Neural progenitor cell (in vitro differentiated cells): ENCODE data around the gene SUGCT. TPM values are rescaled to one million over a fixed set of nuclear protein-coding genes. Genes with fewer than 3 reads are reported as not detected.

ENCODE experiments used
- DNase-seq: peaks from one replicate; pipeline ENCODE4 v3.0.0-alpha.2; 2016; ENCODE audit warnings: low spot score
- H2AFZ ChIP-seq: fragments of 200-600 bp; sonication (generic); replicated peaks from 2 replicates; pipeline ENCODE4 v1.6.1; 2016; ENCODE audit warnings: antibody characterized with exemption
- H3F3A ChIP-seq: fragments of 200-600 bp; sonication (generic); 2 replicates; pipeline ENCODE4 v1.6.1; 2016; ENCODE audit warnings: antibody characterized with exemption, low read depth
- H3K27ac ChIP-seq: fragments of 200-600 bp; sonication (generic); 2 replicates; pipeline ENCODE4 v1.5.1; 2016; ENCODE audit warnings: mild to moderate bottlenecking
- H3K27me3 ChIP-seq: fragments of 200-600 bp; sonication (generic); 2 replicates; pipeline ENCODE4 v1.6.1; 2016; ENCODE audit warnings: mild to moderate bottlenecking, moderate library complexity
- H3K36me3 ChIP-seq: fragments of 200-600 bp; sonication (generic); 2 replicates; pipeline ENCODE4 v1.5.1; 2016
- H3K4me1 ChIP-seq: fragments of 200-600 bp; sonication (generic); 2 replicates; pipeline ENCODE4 v1.6.1; 2016; ENCODE audit warnings: mixed run types
- H3K4me2 ChIP-seq: fragments of 200-600 bp; sonication (generic); 2 replicates; pipeline ENCODE4 v1.6.1; 2016
- H3K4me3 ChIP-seq: fragments of 200-600 bp; sonication (generic); 2 replicates; pipeline ENCODE4 v1.5.1; 2016
- H3K79me2 ChIP-seq: fragments of 200-600 bp; sonication (generic); 2 replicates; pipeline ENCODE4 v1.6.1; 2016; ENCODE audit warnings: low read depth
- H3K9ac ChIP-seq: fragments of 200-600 bp; sonication (generic); 2 replicates; pipeline ENCODE4 v1.6.1; 2016
- H3K9me3 ChIP-seq: fragments of 200-600 bp; sonication (generic); 2 replicates; pipeline ENCODE4 v1.5.1; 2016; ENCODE audit warnings: low read depth
- H4K20me1 ChIP-seq: fragments of 200-600 bp; sonication (generic); 2 replicates; pipeline ENCODE4 v1.6.1; 2016; ENCODE audit warnings: low read depth
- H3K27ac Mint-ChIP-seq: 3 replicates; pipeline ENCODE4 v1.8.0; 2021; ENCODE audit warnings: mixed read lengths
- H3K27me3 Mint-ChIP-seq: 2 replicates; pipeline ENCODE4 v1.8.0; 2022; ENCODE audit warnings: low read depth, mild to moderate bottlenecking, inconsistent platforms, moderate library complexity, mixed read lengths; ENCODE audit not compliant: insufficient read depth
- H3K36me3 Mint-ChIP-seq: 3 replicates; pipeline ENCODE4 v1.8.0; 2021; ENCODE audit warnings: mixed read lengths
- H3K4me1 Mint-ChIP-seq: 3 replicates; pipeline ENCODE4 v1.8.0; 2021; ENCODE audit warnings: mixed read lengths
- H3K4me3 Mint-ChIP-seq: 3 replicates; pipeline ENCODE4 v1.8.0; 2021; ENCODE audit warnings: mild to moderate bottlenecking, moderate library complexity, mixed read lengths
- H3K9me3 Mint-ChIP-seq: 3 replicates; pipeline ENCODE4 v1.8.0; 2020; ENCODE audit warnings: mixed read lengths
- EZH2 ChIP-seq: fragments of 200-600 bp; sonication (generic); IDR thresholded peaks from 2 replicates; pipeline ENCODE4 v1.6.1; 2017; ENCODE audit warnings: antibody characterized with exemption, mild to moderate bottlenecking, moderate library complexity
- EZH2phosphoT487 ChIP-seq: fragments of 200-600 bp; sonication (generic); IDR thresholded peaks from 2 replicates; pipeline ENCODE4 v1.6.1; 2017; ENCODE audit warnings: antibody characterized with exemption
- total RNA-seq: library from RNA; depleted of rRNA; stranded (reverse); fragments of >200 nt; gene quantifications from 2 replicates; pipeline ENCODE4 v1.2.3, GENCODE V29; 2015; ENCODE audit warnings: low replicate concordance
- TF ChIP-seq, protein P1 (sequence below): fragments of 200-600 bp; sonication (generic); IDR thresholded peaks from 2 replicates; pipeline ENCODE4 v1.5.1; 2017; ENCODE audit warnings: antibody characterized with exemption, mild to moderate bottlenecking

The SUGCT gene
- total RNA-seq, 1 donor from 2014 or later, result 10.1 TPM

DNA sequence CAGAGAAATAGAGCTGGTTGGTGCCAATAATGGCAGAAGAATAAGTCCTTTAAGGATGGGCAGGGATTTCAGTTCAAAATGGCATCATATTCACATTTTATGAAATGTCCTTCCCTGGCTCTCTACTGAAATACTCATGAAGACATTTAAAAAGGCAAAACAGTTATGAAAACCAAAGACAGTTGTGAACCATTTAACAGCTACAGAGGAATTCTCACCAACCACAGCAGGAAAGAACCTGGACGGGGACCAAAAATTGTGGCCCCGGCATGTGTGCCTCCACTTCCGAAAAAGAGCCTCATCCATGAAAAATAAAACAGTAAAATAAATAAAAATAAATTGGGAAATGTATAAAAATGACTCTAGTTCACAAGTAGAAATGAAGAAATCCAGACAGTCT lies 539.5 kb downstream of the SUGCT start:
- Histone ChIP-seq H3K9ac (no peak overlapping the region), H3K36me3 (no peaks in the 10 kb centered on the region), H2AFZ (no peak overlapping the region), H3F3A (no peaks in the 10 kb centered on the region), H3K4me1 (no peaks in the 10 kb centered on the region), H3K27me3 (no peaks in the 10 kb centered on the region), H3K79me2 (no peaks in the 10 kb centered on the region), H3K4me3 (no peak overlapping the region), H3K9me3 (no peaks in the 10 kb centered on the region), H3K4me2 (no peak overlapping the region), H3K27ac (no peak overlapping the region), H4K20me1 (no peaks in the 10 kb centered on the region)
- H3K27me3 Mint-ChIP-seq, result no peaks in the 10 kb centered on the region
- H3K4me3 Mint-ChIP-seq, result no peak overlapping the region
- DNase-seq, result no peak
- TF ChIP-seq EZH2 (no peak), EZH2phosphoT487 (no peak)
- TF ChIP-seq, protein P1, sequence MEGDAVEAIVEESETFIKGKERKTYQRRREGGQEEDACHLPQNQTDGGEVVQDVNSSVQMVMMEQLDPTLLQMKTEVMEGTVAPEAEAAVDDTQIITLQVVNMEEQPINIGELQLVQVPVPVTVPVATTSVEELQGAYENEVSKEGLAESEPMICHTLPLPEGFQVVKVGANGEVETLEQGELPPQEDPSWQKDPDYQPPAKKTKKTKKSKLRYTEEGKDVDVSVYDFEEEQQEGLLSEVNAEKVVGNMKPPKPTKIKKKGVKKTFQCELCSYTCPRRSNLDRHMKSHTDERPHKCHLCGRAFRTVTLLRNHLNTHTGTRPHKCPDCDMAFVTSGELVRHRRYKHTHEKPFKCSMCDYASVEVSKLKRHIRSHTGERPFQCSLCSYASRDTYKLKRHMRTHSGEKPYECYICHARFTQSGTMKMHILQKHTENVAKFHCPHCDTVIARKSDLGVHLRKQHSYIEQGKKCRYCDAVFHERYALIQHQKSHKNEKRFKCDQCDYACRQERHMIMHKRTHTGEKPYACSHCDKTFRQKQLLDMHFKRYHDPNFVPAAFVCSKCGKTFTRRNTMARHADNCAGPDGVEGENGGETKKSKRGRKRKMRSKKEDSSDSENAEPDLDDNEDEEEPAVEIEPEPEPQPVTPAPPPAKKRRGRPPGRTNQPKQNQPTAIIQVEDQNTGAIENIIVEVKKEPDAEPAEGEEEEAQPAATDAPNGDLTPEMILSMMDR, result no peak
- no peaks in the 10 kb centered on the region for H3K9me3 Mint-ChIP-seq
- peaks cover 6% of the 10 kb centered on the region for H3K4me1 Mint-ChIP-seq
- no peak overlapping the region for H3K27ac Mint-ChIP-seq
- no peaks in the 10 kb centered on the region for H3K36me3 Mint-ChIP-seq

DNA sequence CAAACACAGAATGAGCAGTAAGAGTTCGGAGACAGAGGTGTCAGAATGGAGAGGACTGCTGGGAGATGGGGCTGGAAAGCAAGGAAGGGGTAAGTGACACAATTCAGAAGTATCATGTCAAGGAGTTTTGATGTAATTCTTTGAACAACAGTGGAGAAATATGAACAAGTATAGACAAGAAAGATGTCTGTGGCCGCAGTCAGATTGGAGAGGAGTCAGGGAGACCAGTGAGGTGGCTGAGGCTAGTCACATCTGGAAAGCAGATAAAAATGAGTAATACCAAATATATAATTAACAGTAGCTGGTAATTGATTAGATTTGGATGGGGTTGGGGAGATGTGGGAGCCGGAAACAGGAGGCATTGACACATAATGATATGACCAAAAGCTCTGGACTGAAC lies 540.9 kb downstream of the SUGCT start:
- TF ChIP-seq, protein P1, result no peak
- TF ChIP-seq EZH2phosphoT487 (no peak), EZH2 (no peak)
- DNase-seq, result no peak
- Histone ChIP-seq H3K4me3 (no peak overlapping the region), H3K79me2 (no peaks in the 10 kb centered on the region), H3K4me2 (no peak overlapping the region), H3K27me3 (no peaks in the 10 kb centered on the region), H3K9me3 (no peaks in the 10 kb centered on the region), H3K36me3 (no peaks in the 10 kb centered on the region), H3F3A (no peaks in the 10 kb centered on the region), H3K27ac (no peak overlapping the region), H4K20me1 (no peaks in the 10 kb centered on the region), H3K4me1 (no peaks in the 10 kb centered on the region), H3K9ac (no peak overlapping the region), H2AFZ (no peak overlapping the region)
- H3K4me1 Mint-ChIP-seq, result peaks cover 9% of the 10 kb centered on the region
- no peaks in the 10 kb centered on the region for H3K27me3 Mint-ChIP-seq
- no peaks in the 10 kb centered on the region for H3K36me3 Mint-ChIP-seq
- no peaks in the 10 kb centered on the region for H3K9me3 Mint-ChIP-seq
- no peak overlapping the region for H3K27ac Mint-ChIP-seq
- no peak overlapping the region for H3K4me3 Mint-ChIP-seq

DNA sequence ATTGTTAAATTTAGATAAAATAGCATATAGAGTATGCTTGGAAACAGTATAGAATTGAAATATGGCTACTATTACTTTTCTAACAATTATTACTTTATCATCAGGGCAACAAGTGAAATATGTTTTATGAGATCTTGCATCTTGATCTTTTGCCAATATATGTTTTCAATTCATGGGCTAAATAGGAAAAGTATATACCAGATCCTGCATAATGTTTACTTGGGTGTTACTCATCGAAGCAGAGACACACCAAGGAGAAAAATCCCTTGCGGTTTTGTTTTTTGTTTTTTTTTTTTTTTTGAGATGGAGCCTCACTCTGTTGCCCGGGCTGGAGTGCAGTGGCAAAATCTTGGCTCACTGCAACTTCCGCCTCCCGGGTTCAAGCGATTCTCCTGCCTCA lies 541.4 kb downstream of the SUGCT start:
- no peak for TF ChIP-seq EZH2phosphoT487
- TF ChIP-seq, protein P1, result no peak
- TF ChIP-seq EZH2, result no peak
- Mint-ChIP-seq H3K9me3 (no peaks in the 10 kb centered on the region), H3K4me3 (no peak overlapping the region), H3K27me3 (no peaks in the 10 kb centered on the region), H3K36me3 (no peaks in the 10 kb centered on the region), H3K27ac (no peak overlapping the region), H3K4me1 (peaks cover 9% of the 10 kb centered on the region)
- H2AFZ ChIP-seq, result no peak overlapping the region
- no peak overlapping the region for H3K27ac ChIP-seq
- DNase-seq, result no peak
- no peaks in the 10 kb centered on the region for H3F3A ChIP-seq
- no peaks in the 10 kb centered on the region for H3K9me3 ChIP-seq
- no peaks in the 10 kb centered on the region for H3K4me1 ChIP-seq
- no peak overlapping the region for H3K4me3 ChIP-seq
- no peaks in the 10 kb centered on the region for H3K36me3 ChIP-seq
- H4K20me1 ChIP-seq, result no peaks in the 10 kb centered on the region
- no peaks in the 10 kb centered on the region for H3K79me2 ChIP-seq
- H3K4me2 ChIP-seq, result no peak overlapping the region
- no peak overlapping the region for H3K9ac ChIP-seq
- H3K27me3 ChIP-seq, result no peaks in the 10 kb centered on the region

DNA sequence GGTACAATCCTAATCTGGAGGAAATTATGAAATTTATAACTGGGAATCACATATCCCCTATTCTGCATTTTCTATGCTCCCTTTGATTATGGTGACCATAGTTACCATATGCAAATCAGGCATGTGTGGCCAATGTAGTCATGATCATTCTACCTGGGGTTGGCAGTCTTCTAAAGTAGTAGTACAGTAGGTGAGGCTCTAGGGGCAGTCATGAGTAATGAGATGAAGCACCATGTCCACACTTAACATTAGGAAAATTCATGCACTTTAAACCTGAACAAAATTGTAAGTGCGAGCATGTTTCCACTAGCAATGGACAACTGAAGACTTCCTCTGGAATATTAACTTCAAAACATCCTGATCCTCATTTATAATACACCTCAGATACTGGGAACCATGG lies 545.9 kb downstream of the SUGCT start:
- no peaks in the 10 kb centered on the region for H3K27me3 Mint-ChIP-seq
- no peak overlapping the region for H2AFZ ChIP-seq
- H3K4me1 Mint-ChIP-seq, result peaks cover 9% of the 10 kb centered on the region
- no peaks in the 10 kb centered on the region for H3K9me3 ChIP-seq
- peak; percentile 40 for DNase-seq
- no peaks in the 10 kb centered on the region for H3K27me3 ChIP-seq
- no peaks in the 10 kb centered on the region for H4K20me1 ChIP-seq
- H3K27ac ChIP-seq, result no peak overlapping the region
- H3K27ac Mint-ChIP-seq, result no peak overlapping the region
- H3K36me3 ChIP-seq, result no peaks in the 10 kb centered on the region
- TF ChIP-seq, protein P1, result peak; percentile 56
- TF ChIP-seq EZH2phosphoT487, result no peak
- H3K36me3 Mint-ChIP-seq, result no peaks in the 10 kb centered on the region
- H3K4me3 ChIP-seq, result no peak overlapping the region
- no peaks in the 10 kb centered on the region for H3F3A ChIP-seq
- H3K79me2 ChIP-seq, result no peaks in the 10 kb centered on the region
- no peak overlapping the region for H3K9ac ChIP-seq
- H3K9me3 Mint-ChIP-seq, result no peaks in the 10 kb centered on the region
- peaks cover 3% of the 10 kb centered on the region for H3K4me1 ChIP-seq
- H3K4me3 Mint-ChIP-seq, result no peak overlapping the region
- no peak overlapping the region for H3K4me2 ChIP-seq
